SK-MEL-5 (cell line): ENCODE data around the gene DHX29. TPM values are rescaled to one million over a fixed set of nuclear protein-coding genes. Genes with fewer than 3 reads are reported as not detected.
"Not testable (repeated sequence)": the region's sequence is repeated elsewhere in the genome, so short reads cannot be mapped to it uniquely, and the experiment has no call there.

ENCODE experiments used
- DNase-seq: peaks from one replicate; pipeline ENCODE4 v3.0.0-alpha.2; 2016; ENCODE audit warnings: low read depth, low spot score
- in situ Hi-C: cut with HindIII; loops from 2 replicates; pipeline ENCODE4 v1.10.0; 2016; ENCODE audit warnings: low sequenced_read_pairs, high pct_unique_total_duplicates, low pct_unique_long_range_greater_than_20kb
- total RNA-seq: library from RNA; depleted of rRNA; stranded (reverse); fragments of >200 nt; shearing (Covaris generic); gene quantifications from 2 replicates; pipeline ENCODE4 v1.2.3, GENCODE V29; 2014

The DHX29 gene
- total RNA-seq, 1 experiment from 2014 or later = 36.3 TPM

GRCh38 chr5:55324006-55324405 is 16.5 kb upstream of the DHX29 start:
- DNase-seq = no peak
- in situ Hi-C loops = no loop called here

DNA sequence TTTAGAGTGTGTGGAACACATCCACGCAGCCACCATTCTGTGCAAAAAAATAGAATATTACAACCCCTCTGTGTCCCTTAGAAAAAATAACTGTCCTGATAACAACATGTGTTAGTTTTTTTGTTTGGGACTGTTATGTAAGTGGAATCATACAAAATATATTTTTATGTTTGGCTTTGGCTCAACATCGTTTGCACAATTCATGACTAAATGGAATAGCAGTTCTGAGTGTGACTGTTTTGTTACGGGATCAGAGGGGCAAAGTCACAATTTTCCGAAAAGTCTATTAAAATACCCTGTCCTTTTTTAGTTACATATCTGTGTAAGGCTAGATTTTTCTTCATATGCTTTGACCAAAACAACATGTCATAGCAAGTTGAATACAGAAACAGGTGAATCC is 13.1 kb upstream of the DHX29 start:
- no peak for DNase-seq
- in situ Hi-C loops = no loop called here

DNA sequence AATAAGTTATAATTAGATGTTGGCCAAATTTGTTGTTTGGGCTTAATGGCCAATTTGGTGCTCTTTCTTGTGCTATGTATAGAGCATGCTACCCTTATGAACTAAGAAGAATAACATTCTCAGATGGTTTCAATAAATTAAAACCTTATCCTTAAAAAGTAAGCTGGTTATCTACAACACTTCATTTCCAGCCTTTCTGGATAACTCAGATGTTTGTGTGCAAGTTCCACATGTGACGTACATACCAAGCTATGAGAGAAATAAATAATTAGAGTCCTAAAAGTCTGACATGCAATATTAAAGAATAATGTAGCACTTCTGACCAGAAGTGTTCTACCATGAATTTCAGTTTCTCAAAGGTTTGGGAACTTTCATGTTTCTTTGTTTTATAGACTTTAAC is 12.0 kb upstream of the DHX29 start:
- in situ Hi-C loops = no loop called here
- DNase-seq = no peak

GRCh38 chr5:55318237-55318636 is 10.7 kb upstream of the DHX29 start:
- in situ Hi-C loops, DNase-seq: not testable (repeated sequence)

GRCh38 chr5:55316837-55317236 is 9.3 kb upstream of the DHX29 start:
- in situ Hi-C loops = no loop called here

GRCh38 chr5:55316289-55316688 is 8.8 kb upstream of the DHX29 start:
- in situ Hi-C loops = no loop called here
- no peak for DNase-seq

More at GRCh38 chr5:55316837-55317236, 9.3 kb upstream of the DHX29 start:
- DNase-seq = no peak

DNA sequence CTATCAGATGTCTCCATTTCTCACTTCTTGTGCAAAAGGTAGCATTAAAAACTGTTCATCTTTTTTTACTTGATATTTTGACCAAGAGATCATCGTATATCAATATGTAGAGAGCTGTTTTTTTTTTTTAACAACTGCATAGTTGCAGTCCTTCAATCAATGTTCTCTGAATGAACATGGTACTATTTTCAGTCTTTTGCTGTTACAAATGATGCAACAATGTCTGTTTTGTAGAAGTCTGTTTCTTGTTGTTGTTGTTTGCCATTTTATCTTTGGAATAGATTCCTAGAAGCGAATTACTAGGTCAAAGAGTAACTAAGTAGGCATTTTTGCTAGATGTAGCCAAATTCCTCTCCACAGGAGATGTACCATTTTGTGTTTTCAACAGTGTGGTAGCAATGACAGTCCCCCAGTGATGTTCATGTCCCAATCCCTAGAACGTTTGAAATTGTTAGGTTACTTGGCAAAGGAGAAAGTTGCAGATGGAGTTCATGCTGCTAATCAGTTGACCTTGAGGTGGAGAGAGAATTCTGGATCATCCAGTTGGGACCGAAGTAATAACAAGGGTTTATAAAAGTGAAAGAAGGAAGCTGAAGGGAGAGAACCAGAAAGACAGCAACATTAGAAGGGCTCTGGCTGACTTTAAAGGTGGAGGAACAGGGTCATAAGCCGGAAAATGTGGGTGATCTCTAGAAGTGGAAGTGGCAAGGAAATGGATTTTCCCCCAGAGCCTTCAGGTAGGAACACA is 6.5 kb upstream of the DHX29 start:
- no peak for DNase-seq
- in situ Hi-C loops = no loop called here

- DNase-seq = peak; percentile 30
- in situ Hi-C loops = no loop called here
Measured at GRCh38 chr5:55308254-55308836, 851 bp upstream of the DHX29 start.

DNA sequence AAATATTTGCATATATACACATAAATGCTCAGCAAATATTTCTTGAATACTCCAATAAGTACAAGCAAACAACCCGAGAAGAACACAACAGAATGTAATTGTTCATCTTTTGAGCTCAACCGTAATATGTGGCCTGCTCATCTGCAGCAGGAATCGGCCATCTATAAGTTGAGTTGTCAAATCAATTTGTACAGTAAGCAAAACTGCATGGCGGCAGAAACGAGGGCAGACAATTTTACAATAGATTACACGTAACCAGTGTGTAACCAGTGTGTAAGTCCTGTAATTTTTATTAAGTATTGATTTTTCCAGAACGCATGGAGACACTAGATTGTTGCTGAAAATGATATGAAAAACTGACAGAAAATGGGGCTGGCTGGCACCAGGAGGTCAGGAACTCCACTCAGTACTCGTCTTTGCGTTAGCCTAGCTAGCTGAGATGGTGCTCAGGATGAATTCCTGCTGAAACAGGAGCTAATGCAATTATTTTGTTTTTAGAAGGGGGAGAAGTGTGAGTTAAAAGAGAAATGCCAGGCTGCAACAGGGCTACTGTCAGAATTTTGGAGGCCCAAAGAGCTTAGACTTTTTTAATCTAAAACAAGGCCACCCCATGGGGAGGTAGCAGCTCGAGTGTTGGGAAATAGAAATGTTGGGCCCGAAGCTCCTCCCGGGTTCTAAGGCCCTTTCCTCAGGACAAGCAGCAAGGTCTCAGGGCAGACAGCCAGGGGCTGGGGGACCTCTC is 682 bp downstream of the DHX29 start:
- DNase-seq = no peak

DNA sequence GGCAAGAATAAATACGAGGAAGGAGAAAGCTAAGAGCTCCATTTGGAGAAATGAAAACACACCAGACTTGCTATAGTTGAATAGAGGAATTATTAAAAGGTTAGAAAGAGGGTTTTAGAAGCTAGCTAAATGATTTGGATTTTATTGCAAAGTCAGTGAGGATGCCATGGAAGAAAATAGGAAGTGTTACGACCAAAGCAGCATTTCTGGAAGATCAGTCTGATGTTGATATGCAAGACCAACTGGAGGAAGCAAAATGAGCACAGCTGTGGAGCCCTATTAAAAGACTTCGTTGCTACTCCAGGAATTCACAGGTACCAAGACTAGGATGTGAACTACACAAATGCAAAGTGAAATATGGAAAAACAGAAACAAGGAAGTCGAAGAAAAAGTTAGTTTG is 2.1 kb downstream of the DHX29 start:
- DNase-seq = no peak
- in situ Hi-C loops = no loop called here

More for the DNA sequence above, 682 bp downstream of the DHX29 start:
- in situ Hi-C loops = no loop called here

DNA sequence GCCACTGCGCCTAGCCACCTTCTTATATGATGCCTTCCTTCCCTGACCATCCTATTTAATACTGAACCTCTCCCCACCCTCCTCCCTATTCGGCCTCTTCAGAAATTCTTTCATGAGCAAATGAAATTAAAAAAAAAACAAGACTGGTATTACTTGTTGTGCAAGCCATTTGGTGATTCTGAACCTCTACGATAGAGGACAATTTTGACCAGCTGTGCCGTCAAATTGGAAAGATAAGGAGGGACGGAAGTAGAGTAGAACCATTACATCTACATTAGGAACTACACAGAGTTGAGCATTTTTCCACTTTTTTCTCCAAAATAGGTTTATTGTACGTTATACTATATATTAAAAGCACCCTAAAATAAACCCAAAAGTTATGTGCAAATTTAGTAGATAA is 2.9 kb downstream of the DHX29 start:
- DNase-seq = no peak
- in situ Hi-C loops = no loop called here

DNA sequence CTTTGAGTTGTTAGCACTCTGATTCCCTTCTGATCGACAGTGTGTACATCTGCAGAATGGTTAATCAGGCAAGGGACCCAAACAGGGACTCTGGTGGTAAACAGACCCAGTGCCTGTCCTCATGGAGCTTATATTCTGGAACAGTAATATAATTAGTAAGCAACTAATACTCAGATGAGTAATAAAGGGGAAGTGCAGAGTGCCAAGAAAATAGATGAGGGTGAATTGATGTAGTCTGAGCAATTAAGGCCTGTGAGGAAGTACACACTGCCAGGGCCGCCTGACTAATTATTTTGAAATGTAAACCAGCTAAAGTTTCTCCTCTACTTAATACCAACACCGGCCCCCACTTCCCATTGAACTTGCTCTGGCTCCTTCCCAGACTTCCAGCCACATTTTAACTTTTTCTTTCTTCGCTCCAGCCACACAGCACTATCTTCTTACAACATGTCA is 4.2 kb downstream of the DHX29 start:
- in situ Hi-C loops = no loop called here

DNA sequence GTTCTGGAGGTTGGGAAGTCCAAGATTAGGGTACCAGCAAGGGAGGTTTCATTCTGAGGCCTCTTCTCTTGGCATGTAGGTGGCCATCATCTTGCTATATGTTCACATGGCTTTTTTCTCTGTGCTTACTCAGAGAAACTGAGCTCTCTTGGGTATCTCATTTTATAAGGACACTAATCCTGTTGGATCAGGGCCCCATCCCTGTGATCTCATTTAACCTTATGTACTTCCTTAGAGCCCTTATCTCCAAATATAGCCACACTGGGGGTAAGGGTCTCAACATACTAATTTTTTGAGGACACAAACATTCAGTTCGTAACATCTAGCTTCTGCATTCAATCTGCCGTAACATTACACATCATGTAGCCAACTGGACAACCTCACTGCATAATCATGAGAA is 6.6 kb downstream of the DHX29 start:
- in situ Hi-C loops = no loop called here
- DNase-seq = no peak

More for the DNA sequence above, 4.2 kb downstream of the DHX29 start:
- no peak for DNase-seq

DNA sequence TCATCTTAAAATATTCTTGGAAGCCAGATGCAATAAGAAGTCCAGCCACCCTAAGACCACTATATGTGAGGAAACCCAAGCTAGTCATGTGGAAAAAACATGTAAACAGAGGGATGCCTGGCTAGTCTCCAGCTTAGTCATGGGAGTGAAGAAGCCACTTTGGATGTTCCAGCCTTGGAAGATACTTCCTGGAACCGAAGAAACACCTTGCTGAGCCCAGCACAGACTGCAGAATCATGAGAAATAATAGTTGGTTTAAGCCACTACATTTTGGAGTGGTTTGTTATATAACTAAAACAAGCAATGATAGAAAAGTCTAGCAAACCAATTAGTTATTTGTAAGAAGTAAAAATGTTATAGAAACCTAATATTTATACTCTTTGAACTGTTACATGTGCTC is 12.6 kb downstream of the DHX29 start:
- no peak for DNase-seq
- in situ Hi-C loops = no loop called here

DNA sequence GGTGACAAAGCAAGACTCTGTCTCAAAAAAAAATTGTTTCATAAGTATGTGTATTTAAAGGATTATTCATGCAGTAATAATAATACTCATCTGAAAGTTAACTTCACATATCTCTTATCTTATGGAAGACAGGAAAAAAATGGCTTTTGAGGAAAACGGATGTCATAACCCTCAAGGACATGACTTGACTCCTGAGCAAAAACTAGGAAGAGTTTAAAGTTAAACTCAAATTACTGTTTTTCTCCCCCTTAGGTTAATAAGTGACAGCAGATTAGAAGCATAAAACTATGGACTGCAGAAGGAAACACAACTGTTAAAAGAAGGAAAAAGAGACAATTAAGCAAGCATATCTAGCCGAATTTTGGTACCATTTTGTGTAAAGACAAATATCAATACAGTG is 16.5 kb downstream of the DHX29 start:
- in situ Hi-C loops = no loop called here
- no peak for DNase-seq

- in situ Hi-C loops = no loop called here
Measured at GRCh38 chr5:55289808-55290207, 17.7 kb downstream of the DHX29 start.

DNA sequence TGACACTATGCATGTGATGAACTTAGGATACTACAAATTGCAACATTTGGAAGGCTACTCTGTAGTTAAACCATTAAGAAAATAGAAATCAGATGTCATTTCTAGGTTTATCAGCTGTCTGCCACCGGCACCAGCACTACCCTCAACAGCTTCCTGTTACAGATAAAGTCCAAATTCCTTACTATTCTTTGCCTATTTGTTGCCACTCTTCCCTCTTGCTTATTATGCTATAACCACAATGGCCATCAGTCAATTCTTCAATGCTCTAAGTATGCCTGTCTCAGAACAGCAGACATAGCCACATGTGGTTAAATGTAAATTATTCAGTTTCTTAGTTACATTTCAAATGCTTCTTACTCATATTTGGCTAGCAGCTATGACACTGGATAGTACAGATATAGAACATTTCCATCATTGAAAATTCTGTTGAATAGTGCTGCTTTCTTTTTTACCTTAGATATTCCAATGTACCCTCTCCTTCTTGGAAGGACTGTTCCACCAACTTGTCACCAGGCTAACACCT is 21.0 kb downstream of the DHX29 start:
- no peak for DNase-seq
- in situ Hi-C loops = no loop called here

More at GRCh38 chr5:55289808-55290207, 17.7 kb downstream of the DHX29 start:
- no peak for DNase-seq

- in situ Hi-C loops = no loop called here
Measured at GRCh38 chr5:55278778-55279177, 28.7 kb downstream of the DHX29 start.

More at GRCh38 chr5:55278778-55279177, 28.7 kb downstream of the DHX29 start:
- DNase-seq = no peak
